HG02885 (cell line): ENCODE results near the gene APOD.
A peak's percentile ranks its signal among the peaks of the same experiment; 100 is the strongest.

Experiments
- ATAC-seq: cut with Tn5 transposase; IDR thresholded peaks from one replicate; pipeline ENCODE4 v1.9.1; 2021; ENCODE audit warnings: mild to moderate bottlenecking; ENCODE audit not compliant: unreplicated experiment, poor library complexity

Gene APOD

GRCh38 chr3:195558602-195559001, 25.1 kb downstream of the APOD start:
- ATAC-seq: no peak

- no peak for ATAC-seq
Observed at GRCh38 chr3:195557322-195557721, 26.4 kb downstream of the APOD start.

GRCh38 chr3:195556390-195556789, 27.4 kb downstream of the APOD start:
- no peak for ATAC-seq

- ATAC-seq: no peak
Observed at GRCh38 chr3:195555110-195555509, 28.6 kb downstream of the APOD start.

GRCh38 chr3:195554458-195554857, 29.3 kb downstream of the APOD start:
- ATAC-seq: no peak

- ATAC-seq: no peak
Observed at GRCh38 chr3:195553268-195553667, 30.5 kb downstream of the APOD start.

- ATAC-seq: no peak
Observed at GRCh38 chr3:195551381-195551978, 32.3 kb downstream of the APOD start.

GRCh38 chr3:195550723-195551122, 33.0 kb downstream of the APOD start:
- no peak for ATAC-seq

GRCh38 chr3:195549931-195550519, 33.7 kb downstream of the APOD start:
- peak; percentile 72 for ATAC-seq

- ATAC-seq: no peak
Observed at GRCh38 chr3:195548987-195549386, 34.8 kb downstream of the APOD start.

- ATAC-seq: no peak
Observed at GRCh38 chr3:195548501-195548900, 35.2 kb downstream of the APOD start.

GRCh38 chr3:195548006-195548405, 35.7 kb downstream of the APOD start:
- no peak for ATAC-seq

- ATAC-seq: no peak
Observed at GRCh38 chr3:195546130-195546560, 37.6 kb downstream of the APOD start.

GRCh38 chr3:195544634-195545033, 39.1 kb downstream of the APOD start:
- no peak for ATAC-seq

GRCh38 chr3:195544230-195544536, 39.6 kb downstream of the APOD start:
- ATAC-seq: no peak

- no peak for ATAC-seq
Observed at GRCh38 chr3:195543500-195544229, 40.1 kb downstream of the APOD start.

GRCh38 chr3:195542698-195543499, 40.8 kb downstream of the APOD start, which contains the start of gene PPP1R2:
PPP1R2 (minus strand) TSS chr3:195543325; CDS start chr3:195543025, 300 bp downstream.
- peak; percentile 80 for ATAC-seq

- no peak for ATAC-seq
Observed at GRCh38 chr3:195542316-195542697, 41.4 kb downstream of the APOD start.

- no peak for ATAC-seq
Observed at GRCh38 chr3:195540511-195540910, 43.2 kb downstream of the APOD start.

GRCh38 chr3:195540027-195540426, 43.7 kb downstream of the APOD start:
- ATAC-seq: no peak

- no peak for ATAC-seq
Observed at GRCh38 chr3:195539479-195539878, 44.3 kb downstream of the APOD start.
